Loucy (cell line): Measurements from ENCODE around the gene ME3.

ENCODE experiments used
- H2AFZ ChIP-seq: fragments of 200-600 bp; sonication (generic); 2 replicates; pipeline ENCODE4 v1.6.0; 2016; ENCODE audit warnings: antibody characterized with exemption, mild to moderate bottlenecking, low read length, moderate library complexity
- H3F3A ChIP-seq: fragments of 200-600 bp; 2 replicates; pipeline ENCODE4 v1.6.0; 2016; ENCODE audit warnings: antibody characterized with exemption, low read depth, mild to moderate bottlenecking
- H3K27me3 ChIP-seq: fragments of 200-600 bp; sonication (generic); 2 replicates; pipeline ENCODE4 v1.6.1; 2014; ENCODE audit warnings: low read length, mild to moderate bottlenecking; ENCODE audit not compliant: insufficient read depth, poor library complexity, severe bottlenecking
- H3K36me3 ChIP-seq: fragments of 200-600 bp; sonication (generic); 2 replicates; pipeline ENCODE4 v1.6.1; 2016; ENCODE audit warnings: low read length; ENCODE audit not compliant: insufficient read depth
- H3K4me1 ChIP-seq: fragments of 200-600 bp; sonication (generic); 2 replicates; pipeline ENCODE4 v1.5.1; 2014; ENCODE audit warnings: low read length, mild to moderate bottlenecking; ENCODE audit not compliant: insufficient read depth, poor library complexity, severe bottlenecking
- H3K4me2 ChIP-seq: fragments of 200-600 bp; sonication (generic); 2 replicates; pipeline ENCODE4 v1.6.0; 2014; ENCODE audit warnings: antibody characterized with exemption, low read length, low read depth, mild to moderate bottlenecking; ENCODE audit not compliant: poor library complexity, severe bottlenecking
- H3K4me3 ChIP-seq: fragments of 200-600 bp; sonication (generic); 2 replicates; pipeline ENCODE4 v1.5.1; 2014; ENCODE audit warnings: low read length, mild to moderate bottlenecking, mixed read lengths; ENCODE audit not compliant: poor library complexity, severe bottlenecking
- H3K79me2 ChIP-seq: fragments of 200-600 bp; sonication (generic); 2 replicates; pipeline ENCODE4 v1.6.1; 2014; ENCODE audit warnings: low read length; ENCODE audit not compliant: insufficient read depth
- H3K9ac ChIP-seq: fragments of 200-600 bp; sonication (generic); 2 replicates; pipeline ENCODE4 v1.6.0; 2014; ENCODE audit warnings: mild to moderate bottlenecking, low read depth, low read length, moderate library complexity; ENCODE audit not compliant: poor library complexity, severe bottlenecking
- H3K9me2 ChIP-seq: fragments of 200-600 bp; sonication (generic); replicated peaks from 2 replicates; pipeline ENCODE4 v1.6.1; 2016; ENCODE audit warnings: low read depth, low read length, mixed read lengths
- H3K9me3 ChIP-seq: fragments of 200-600 bp; sonication (generic); 2 replicates; pipeline ENCODE4 v1.6.1; 2014; ENCODE audit warnings: mild to moderate bottlenecking, antibody characterized with exemption, low read length, low read depth; ENCODE audit not compliant: insufficient read depth
- H4K20me1 ChIP-seq: fragments of 200-600 bp; sonication (generic); 2 replicates; pipeline ENCODE4 v1.6.0; 2014; ENCODE audit warnings: antibody characterized with exemption, low read length, mild to moderate bottlenecking; ENCODE audit not compliant: insufficient read depth, poor library complexity, severe bottlenecking
- EZH2phosphoT487 ChIP-seq: fragments of 200-600 bp; IDR thresholded peaks from 2 replicates; pipeline ENCODE4 v1.6.1; 2018; ENCODE audit warnings: antibody characterized with exemption, mild to moderate bottlenecking, moderate library complexity, borderline replicate concordance
- TF ChIP-seq, protein P1 (sequence below): fragments of 200-600 bp; sonication (generic); conservative IDR thresholded peaks from 2 replicates; pipeline ENCODE4 v1.5.1; 2014; ENCODE audit warnings: mild to moderate bottlenecking, antibody characterized with exemption, low read length

ME3 gene

DNA sequence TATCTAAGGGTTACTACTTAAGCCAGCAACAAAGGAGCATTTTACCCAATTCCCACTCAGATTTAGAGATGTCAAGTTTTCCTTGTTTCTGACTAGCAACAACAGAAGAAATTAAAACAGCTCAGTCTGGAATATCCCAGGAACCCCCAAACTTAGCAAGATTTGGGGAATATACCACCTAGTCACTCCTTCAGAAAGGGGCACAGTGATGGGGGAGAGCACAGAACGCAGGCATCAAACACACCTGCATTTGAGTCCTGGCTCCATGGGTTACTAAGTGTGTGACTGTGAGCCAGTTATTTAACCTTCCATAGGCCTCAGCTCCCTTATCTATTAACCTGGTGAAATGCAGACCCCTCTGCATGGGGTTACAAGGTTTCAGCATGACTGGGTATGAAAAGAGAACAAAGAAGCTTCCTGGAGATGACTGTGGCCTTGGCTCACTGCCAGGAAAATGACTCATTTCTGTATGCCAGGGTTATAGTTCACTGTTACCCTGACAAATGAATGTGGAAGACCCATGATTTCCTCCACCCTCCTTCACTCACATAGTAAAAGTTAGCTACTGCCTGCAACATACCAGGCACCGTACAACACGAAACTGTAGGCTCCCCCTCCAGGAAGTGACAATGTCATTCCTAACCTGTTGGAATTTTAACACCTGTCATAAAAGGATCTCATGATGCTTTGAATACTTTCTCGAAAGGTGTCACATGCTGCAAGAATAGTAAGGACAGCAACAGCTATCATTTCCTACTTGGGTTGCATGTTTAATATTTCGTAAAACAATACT lies 79.6 kb downstream of the ME3 start:
- H3K9me3 ChIP-seq, result no peaks in the 10 kb centered on the region
- peak overlapping the region; percentile 65 for H2AFZ ChIP-seq
- H3K4me1 ChIP-seq, result peaks cover 55% of the 10 kb centered on the region
- no peak for TF ChIP-seq EZH2phosphoT487
- TF ChIP-seq, protein P1, sequence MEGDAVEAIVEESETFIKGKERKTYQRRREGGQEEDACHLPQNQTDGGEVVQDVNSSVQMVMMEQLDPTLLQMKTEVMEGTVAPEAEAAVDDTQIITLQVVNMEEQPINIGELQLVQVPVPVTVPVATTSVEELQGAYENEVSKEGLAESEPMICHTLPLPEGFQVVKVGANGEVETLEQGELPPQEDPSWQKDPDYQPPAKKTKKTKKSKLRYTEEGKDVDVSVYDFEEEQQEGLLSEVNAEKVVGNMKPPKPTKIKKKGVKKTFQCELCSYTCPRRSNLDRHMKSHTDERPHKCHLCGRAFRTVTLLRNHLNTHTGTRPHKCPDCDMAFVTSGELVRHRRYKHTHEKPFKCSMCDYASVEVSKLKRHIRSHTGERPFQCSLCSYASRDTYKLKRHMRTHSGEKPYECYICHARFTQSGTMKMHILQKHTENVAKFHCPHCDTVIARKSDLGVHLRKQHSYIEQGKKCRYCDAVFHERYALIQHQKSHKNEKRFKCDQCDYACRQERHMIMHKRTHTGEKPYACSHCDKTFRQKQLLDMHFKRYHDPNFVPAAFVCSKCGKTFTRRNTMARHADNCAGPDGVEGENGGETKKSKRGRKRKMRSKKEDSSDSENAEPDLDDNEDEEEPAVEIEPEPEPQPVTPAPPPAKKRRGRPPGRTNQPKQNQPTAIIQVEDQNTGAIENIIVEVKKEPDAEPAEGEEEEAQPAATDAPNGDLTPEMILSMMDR, result no peak
- H3K36me3 ChIP-seq, result no peaks in the 10 kb centered on the region
- peak overlapping the region; percentile 33 for H3K4me3 ChIP-seq
- H3K27me3 ChIP-seq, result no peaks in the 10 kb centered on the region
- peak overlapping the region; percentile 65 for H3K9ac ChIP-seq
- H3K4me2 ChIP-seq, result peak overlapping the region; percentile 63
- no peaks in the 10 kb centered on the region for H4K20me1 ChIP-seq
- H3K9me2 ChIP-seq, result no peaks in the 10 kb centered on the region
- peaks cover 5% of the 10 kb centered on the region; the same call in 1 of the 2 replicates for H3K79me2 ChIP-seq
- H3F3A ChIP-seq, result no peaks in the 10 kb centered on the region

DNA sequence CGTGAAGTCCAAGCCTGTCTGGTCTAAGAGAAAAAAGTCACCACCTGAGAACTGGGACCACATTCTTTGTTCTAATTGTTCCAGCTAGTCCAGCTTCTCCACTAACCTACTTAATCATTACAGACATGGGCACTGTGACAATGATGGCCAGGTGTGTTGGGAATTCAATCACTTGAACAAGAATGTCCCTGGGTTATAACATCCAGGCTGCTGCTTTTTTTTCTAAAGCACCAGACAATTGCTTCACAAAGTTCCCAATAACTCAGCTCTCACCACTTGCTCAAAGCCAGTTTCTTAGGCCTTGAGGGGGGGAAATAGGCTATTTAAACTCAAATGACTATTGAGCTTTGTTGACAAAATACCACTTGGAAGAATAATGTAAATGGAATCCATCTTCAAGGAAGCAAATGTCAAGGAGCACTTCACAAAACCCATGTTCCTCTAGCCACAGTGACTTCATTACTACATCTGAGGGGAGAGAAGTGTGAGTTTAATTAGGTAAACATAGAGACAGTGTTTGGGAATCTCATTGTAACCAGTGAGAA lies 80.3 kb downstream of the ME3 start:
- H3K27me3 ChIP-seq, result no peaks in the 10 kb centered on the region
- H3K79me2 ChIP-seq, result peaks cover 5% of the 10 kb centered on the region; the same call in 1 of the 2 replicates
- peaks cover 55% of the 10 kb centered on the region for H3K4me1 ChIP-seq
- peak overlapping the region; percentile 63 for H3K4me2 ChIP-seq
- H3K9me3 ChIP-seq, result no peaks in the 10 kb centered on the region
- H4K20me1 ChIP-seq, result no peaks in the 10 kb centered on the region
- no peaks in the 10 kb centered on the region for H3K9me2 ChIP-seq
- H3F3A ChIP-seq, result no peaks in the 10 kb centered on the region
- H3K9ac ChIP-seq, result peak overlapping the region; percentile 65
- no peak overlapping the region for H3K4me3 ChIP-seq
- TF ChIP-seq, protein P1, result no peak
- TF ChIP-seq EZH2phosphoT487, result no peak
- no peaks in the 10 kb centered on the region for H3K36me3 ChIP-seq
- peak overlapping the region; percentile 65 for H2AFZ ChIP-seq

DNA sequence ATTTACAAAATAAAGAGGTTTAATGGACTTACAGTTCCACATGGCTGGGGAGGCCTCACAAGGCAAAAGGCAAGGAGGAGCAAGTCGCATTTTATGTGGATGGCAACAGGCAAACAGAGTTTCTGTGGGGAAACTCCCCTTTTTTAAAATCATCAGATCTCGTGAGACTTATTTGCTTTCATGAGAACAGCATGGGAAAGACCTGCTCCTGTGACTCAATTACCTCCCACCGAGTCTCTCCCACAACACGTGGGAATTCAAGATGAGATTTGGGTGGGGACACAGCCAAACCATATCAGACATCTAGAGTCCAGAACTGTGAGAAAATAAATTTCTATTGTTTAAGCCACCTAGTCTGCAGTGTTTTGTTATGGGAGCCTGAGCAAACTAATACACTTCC lies 80.8 kb downstream of the ME3 start:
- H3K27me3 ChIP-seq, result no peaks in the 10 kb centered on the region
- H3K79me2 ChIP-seq, result peaks cover 5% of the 10 kb centered on the region; the same call in 1 of the 2 replicates
- no peak overlapping the region for H3K9ac ChIP-seq
- H3F3A ChIP-seq, result no peaks in the 10 kb centered on the region
- no peaks in the 10 kb centered on the region for H3K9me2 ChIP-seq
- no peaks in the 10 kb centered on the region for H4K20me1 ChIP-seq
- H3K4me2 ChIP-seq, result no peak overlapping the region
- H2AFZ ChIP-seq, result no peak overlapping the region
- H3K4me3 ChIP-seq, result no peak overlapping the region
- H3K4me1 ChIP-seq, result peaks cover 55% of the 10 kb centered on the region
- no peaks in the 10 kb centered on the region for H3K36me3 ChIP-seq
- no peaks in the 10 kb centered on the region for H3K9me3 ChIP-seq
- TF ChIP-seq EZH2phosphoT487, result no peak
- TF ChIP-seq, protein P1, result no peak
